DMS 273 treated with DMSO at 0.1 percent for 48 hours (cell line): ENCODE results near the gene ADAM33.

Experiments
- DNase-seq: peaks from one replicate; lab custom pipeline; 2025; lab: John Stamatoyannopoulos, UW

ADAM33 gene

DNA sequence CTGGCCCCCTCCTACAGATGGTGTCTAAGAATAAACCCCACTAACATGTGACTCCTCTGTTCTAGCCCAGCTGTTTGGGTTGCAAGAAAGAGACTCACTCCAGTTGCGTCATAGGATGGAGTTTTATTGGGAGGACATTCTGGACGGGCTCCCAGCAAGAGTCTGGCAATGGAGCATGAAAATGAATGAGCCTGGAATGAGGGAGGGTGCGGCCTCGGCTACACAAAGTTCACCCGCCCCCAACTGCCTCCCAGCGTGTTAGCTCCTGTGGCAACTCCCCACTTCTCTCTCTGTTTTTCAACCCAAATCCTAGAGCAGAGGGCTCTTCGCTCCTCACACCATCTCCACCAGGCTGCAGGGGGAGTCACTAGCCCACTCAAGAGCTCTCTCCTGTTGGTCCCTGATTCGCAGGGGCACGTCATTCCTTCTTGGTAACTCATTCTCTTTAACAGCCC is 5.1 kb upstream of the ADAM33 start:
- no peak for DNase-seq

DNA sequence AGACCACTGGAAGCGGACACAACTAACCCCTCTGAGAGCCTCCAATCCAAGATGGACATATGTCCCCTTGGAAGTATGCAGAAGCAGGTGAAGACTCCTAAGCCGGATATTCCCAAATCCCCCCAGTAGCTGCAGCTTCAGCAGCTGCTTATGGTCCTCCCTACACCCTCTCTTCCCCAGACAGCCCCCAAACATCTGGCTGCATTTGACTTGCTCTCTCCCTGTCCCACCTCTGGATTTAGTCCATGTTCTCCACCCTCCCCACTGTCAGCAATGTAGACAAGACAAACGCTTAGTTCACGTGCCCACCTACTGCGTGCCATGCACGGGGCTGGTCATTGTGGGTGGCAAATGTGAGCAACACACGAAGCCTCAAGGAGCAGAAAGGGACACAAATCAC is 4.6 kb upstream of the ADAM33 start:
- DNase-seq, result no peak

DNA sequence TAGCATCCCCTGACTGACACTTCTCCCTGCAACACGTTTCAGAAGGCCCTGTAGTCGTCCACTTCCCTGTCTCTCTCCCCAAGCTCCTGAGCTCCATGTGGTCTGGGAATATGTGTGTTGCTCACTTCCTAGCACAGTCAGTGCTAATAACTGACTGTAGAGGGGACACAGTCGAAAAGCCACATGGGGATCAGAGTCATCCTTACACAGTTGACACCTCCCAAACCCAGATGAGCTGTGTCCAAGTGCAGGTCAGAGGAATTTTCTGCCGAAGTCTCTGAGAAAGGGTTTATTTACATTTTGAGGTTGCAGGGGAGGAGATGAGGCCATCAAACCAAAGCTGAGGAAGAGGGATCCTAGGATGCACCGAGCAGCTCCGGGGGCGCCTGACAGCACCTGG is 3.5 kb upstream of the ADAM33 start:
- no peak for DNase-seq

DNA sequence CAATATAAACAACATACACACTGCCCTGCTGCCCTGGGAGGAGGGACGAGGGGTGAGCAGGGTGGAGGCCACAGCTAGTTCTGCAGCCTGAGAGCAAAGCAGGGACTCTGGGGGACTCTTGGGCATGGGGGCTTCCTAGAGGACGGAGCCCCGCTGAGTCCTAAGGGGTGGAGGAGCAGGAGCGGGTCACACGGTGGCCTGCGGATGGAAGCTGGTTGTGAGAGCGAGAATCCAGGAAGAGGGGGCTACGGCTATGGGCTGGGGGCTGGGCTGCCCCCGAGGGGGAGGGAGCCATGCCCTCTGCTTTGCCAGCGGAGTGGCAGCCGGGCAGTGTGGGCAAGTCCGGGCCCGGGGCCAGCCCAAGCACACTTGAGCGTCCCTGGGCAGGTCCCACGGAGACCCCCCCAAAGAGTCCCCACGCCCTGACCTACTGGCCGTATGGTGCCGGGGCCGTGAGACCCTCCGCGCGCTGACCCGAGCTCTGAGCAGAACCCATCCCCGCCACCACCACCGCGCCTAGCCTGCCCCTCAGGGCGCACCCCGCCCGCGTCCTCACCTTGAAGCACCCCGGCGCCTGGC is 369 bp downstream of the ADAM33 start:
- no peak for DNase-seq

DNA sequence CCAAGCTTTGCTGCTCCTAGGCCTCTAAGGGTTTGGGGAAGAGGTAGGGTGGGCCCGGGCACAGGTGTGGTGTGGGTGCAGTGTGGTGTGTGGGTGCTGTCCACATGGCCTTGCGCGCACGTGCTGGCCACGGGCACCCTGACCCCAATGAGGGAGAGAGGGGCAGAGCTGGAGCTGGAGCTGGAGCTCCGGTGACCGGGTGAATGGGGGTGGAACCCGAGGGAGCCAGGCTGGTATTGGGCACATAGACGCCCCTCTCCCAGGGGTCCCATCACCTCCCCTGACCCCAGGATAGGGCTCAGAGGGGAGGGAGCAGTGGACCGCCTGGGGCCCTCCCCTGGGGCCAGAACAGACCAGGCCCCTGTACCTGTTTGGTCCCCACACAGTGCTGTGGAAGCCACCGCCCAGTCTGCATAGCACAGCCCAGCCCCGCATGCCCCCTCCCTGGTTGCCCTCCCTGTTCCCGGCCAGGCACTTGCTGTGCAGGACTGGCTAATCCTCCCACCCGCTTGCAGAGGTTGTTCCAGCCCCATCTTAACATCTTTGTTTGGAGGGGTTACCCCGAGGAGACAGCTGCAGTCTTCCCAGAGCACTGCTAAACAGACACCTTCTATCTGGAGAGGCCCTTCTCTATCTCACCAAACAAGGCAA is 984 bp downstream of the ADAM33 start:
- no peak for DNase-seq

DNA sequence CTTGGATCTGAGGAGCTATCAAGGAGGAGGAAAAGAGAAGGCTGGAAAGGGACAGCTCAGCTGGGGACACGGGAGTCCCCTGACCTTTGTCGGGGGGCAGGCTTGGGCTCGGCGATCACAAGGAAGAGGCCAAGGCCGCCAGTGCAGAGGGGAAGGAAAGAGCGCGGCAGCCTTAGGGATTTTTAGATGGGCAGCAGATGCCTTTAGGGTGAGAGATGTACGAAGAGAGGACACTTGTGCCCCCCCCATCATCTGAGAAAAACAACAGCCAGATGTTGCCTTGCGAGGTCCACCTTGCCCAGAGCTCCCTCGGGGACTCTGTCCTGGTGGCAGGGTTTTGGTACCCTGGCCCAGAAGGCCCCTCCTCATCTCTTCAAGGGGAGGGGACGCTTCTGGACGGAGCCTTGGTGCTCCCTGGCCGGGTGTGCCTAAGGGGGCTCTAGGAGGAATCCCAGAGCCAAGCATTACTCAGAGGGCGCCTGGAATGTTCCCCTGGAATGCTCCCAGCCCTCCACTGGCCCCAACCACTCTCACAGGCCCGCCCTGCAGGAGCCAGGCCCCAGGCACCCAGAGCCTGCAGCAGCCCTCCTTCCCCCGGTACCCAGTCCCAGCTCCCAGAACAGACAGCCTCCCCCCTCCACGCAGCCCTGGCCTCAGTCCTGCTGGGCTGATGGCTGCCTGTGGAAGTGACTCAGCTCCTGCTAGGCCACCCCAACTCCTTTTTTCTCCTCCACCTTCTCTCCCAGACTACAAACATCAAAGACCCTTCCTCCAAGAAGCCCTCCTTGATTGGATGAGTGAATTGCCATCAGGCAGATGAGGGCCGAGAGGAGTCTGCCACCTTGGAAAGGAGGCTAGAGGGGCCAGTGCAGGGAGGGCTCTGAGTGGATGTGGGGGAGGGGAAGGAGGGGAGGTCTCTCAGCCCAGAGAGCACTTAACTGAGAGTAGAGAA is 1.8 kb downstream of the ADAM33 start:
- DNase-seq, result no peak

DNA sequence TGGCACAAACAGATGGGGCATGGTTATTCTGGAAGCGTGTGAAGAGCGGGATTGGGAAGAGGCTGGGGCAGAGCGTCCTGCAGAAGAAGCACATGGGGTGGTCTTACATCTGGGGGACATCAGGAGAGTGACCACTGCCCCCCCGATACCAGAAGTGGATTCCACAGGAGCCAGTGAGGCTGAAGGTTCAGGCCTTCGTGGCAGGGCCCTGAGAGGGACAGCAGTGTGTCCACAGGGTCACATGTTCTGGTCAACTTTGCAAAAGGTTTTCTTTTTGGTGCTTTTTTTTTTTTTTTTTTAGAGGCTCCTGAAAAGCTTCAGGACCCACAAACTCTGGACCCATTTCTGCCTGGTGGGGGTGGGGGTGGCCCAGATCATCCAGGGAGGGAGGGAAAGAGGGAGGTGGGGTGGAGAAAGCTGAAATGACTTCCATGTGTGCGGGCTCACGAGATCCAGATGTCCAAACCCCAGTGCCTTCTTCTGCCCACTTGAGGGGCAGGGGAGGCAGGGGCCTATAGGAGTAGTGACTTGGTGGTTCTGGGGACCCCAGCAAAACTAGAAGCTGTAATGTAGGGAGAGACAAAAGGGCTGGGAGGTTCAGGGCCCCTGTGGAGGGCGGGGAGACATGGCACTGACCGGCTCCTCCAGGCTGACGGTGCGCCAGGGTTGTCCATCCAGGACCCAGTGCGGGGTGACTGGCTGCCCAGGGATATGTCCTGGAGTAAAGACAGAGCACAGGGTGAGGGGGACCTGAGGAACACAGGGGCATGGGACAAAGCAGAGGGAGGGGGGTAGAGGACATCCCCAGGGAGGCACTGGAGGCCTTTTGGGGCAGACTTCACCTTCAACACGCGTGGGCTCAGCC is 2.7 kb downstream of the ADAM33 start:
- DNase-seq, result no peak

DNA sequence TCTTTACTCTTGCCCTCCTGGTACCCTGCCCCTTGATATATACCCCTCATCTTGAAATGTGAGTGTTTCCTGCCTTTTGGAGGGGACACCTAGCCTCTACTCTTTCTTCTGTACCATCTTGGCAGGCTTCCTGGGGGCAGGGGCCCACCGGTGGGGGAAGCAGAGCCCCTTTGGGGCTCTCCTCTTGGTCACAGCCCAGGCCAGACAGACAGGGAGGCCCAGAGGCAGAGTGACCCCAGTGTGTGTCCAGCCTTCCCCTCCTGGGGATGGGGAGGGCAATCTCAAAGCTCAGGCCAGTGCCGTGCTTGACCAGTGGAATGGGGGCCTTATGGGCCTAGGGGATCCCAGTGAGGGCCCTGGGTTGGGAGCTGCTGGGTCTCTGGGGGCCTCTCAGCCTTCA is 3.6 kb downstream of the ADAM33 start:
- no peak for DNase-seq

DNA sequence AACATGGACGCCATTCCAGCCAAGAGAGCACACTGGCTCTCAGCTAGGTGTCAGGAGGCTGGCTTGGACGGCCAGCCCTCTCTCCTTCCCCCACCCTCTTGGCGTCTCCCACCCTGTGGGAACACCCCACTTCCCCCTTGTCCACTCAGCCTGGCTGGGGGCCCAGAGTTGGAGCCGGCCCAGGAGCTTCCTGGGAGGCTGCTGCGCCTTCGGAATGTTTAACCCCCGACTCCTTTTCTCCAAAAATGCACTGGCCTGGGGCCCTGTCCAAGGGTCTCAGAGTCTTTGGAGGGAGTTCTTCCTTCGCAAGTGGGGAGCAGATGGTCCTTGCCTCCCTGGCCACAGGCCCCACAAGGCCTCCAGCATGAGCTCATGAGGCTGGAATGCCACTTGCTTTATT is 4.1 kb downstream of the ADAM33 start:
- DNase-seq, result no peak

DNA sequence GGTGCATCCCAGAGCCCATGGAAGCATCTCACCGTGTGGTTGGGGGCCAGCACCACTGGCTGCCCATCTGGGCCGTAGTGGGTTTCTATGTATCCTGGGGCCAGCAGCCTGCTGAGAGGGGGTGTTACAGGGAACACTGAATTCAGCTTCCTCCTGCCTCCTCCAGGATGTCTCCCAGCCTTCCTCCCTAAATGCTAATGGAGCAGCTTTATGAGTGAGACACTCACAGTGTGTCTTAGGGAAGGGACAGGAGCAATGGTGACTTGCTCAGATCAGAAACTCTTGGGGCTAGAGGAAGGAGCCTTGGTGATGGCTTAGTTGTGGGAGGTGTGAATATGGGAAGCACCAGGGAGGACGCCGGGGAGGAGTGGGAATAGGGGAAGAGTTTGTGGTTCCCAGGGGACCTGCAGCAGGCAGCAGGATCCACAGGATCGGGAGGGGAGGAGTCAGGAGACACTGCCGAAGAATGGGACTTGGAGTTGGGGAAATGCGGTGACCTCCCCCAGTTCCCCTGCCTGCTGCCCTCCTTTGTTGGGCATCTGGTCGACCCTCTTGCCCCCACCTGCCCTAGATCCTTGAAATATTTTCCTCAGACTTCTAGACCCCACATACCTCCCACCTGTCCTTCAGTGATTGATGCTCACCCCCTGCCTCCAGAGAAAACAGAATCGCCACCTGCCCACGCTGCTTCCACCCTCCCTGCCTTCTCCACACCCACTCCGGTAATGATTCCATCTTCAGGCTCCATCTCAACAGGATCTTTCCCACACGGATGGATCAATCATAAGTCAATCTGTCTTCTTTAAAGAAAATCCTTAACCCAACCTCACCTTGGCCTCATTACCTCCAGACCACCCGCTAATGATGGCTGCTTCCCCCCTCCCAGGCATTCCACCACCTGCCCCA is 6.6 kb downstream of the ADAM33 start:
- DNase-seq, result no peak

DNA sequence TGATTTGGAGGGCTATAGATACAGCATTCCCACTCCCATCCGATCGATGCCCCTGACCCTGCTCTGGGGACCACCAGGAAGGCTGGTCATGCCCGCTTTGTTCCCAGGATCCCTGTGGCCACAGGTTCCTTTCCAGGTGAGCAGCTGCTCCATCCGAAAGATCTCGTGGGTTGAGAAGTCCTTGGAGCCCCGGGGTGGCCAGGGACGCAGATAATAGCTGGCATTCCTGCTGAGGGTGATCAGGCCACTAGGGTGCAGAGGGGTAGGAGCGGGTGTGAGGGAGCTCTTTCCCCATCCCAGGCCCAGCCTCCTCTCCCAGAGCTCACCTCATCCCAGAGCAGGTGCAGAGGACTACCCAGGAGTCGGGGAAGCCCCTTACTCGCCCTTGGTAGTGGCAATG is 7.4 kb downstream of the ADAM33 start:
- no peak for DNase-seq

DNA sequence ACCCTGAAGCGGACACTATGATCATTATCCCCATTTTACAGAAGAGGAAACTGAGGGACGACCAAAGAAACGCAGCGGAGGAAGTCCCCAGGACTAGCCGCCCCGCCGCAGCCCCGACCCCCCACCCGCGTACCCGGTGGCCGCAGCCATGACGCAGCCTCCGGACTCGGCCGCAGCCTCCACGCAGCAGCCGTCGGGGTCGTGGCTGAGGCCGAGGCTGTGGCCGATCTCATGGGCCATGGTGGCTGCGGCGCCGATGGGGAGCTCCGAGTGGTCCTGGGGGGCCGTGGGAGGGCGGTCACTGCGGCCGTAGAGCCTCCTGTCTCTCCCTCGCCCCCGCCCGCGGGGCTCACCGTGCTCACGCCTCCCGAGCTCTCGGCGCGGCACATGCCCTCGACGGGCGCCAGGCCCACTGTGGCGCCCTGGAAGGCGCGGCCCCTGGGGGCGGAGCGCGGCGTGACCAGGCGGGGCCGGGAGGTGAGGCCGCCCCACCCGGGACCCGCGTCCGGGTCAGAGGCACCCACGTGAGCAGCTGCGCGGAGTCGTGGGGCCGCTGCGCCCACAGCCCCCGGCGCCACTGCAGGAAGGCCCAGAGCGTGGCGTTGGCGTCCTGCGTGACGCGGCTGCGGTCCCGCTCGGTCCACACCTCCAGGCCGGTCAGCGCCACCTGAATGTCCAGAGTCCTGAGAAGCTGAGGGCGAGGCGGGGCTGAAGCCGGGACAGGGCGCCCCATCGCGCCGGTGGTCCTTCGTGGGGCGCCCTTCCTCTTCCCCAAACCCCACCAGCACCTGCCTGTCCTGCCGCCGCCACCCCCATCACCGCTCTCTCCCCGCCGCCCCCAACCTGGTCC is 8.4 kb downstream of the ADAM33 start:
- no peak for DNase-seq

DNA sequence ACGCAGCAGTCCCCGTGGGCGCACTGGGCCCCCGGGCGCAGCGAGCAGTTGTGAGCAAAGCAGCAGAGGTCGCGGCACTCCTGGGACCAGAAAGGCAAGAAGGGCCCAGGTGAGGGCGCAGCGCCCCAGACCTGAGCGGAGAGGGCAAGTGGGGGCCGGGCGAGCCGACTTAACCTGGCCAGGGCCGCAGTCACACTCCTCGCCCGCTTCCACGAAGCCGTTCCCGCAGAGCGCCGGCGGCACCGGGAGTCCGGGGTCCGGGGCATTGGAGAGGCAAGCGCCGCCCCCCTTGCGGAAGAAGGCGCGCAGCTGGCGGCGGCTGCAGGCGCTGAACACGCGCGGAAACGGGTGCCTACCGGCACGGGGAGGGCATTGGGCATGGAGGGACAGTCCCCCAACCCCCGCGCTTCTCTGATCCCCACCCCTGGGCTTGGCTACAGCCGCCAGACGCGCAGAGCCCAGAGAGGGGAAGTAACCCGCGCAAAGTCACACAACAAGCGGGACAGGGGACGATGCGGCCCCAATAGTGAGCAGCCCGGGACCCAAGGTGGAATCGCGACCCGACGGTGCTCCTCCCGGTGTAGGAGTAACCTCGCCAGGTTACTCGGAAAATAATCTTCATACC is 9.2 kb downstream of the ADAM33 start:
- no peak for DNase-seq

DNA sequence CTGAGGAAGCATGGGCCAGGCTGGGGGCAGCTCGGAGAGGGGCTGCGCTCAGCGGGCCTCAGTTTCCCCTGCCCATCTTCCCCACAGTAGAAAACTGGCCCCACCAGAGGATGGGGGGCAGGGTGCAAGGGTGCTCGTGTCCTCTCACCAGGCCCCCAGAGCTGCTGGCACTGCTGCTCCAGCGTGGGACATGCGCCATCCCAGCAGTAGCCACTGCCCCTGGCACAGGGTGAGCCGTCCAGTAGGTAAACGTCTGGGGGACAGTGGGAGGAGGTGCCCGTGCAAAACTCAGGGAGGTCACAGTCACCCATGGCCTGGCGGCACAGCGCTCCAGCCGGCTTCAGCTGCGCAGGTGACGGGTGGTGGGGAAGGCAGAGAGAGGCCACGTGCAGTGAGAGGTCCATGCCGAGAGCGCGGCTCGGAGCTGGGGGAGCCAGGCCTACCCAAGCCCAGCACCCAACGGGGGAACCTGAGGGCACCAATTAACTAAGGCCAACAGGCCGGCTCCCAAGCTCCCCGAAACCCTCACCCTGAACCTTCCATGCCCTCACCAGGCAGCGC is 9.7 kb downstream of the ADAM33 start:
- DNase-seq, result no peak

DNA sequence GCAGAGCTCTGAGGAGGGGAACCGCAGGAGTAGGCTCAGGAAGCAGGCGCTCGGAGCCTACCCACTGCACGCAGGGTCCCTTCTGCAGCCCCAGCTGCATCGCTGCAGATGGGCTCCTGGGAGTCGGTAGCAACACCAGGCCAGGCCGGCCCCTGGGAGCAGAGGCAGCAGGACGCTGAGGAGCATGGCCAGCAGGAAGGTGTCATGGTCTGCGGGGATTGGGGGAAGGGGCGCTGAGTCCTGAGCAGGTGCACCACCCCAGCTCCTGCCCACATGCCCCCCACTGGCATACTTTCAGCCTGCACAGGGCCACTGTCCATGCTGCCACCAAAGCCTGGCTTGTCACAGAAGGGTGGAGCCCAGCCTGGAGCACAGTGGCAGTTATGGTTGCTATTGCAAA is 10.9 kb downstream of the ADAM33 start:
- DNase-seq, result no peak

DNA sequence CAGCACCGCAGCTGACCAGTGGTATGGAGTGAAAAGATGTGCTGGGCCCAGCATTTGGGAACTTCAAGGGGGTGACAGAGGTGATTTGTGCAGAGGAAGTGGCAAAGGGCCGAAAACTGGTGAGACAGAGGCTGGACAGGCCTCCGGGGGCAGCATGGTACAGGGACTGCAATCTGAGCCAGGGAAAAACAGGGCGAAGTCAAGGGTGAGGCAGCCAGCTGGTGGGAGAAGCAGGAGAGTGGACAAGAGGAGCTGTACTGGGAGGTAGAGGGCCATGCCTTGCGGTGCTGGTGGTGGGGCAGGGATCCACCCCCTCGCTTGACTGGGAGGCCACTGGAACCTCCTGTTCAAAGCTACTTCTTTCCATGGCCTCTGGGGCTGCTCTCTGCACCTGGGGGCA is 11.3 kb downstream of the ADAM33 start:
- DNase-seq, result no peak

DNA sequence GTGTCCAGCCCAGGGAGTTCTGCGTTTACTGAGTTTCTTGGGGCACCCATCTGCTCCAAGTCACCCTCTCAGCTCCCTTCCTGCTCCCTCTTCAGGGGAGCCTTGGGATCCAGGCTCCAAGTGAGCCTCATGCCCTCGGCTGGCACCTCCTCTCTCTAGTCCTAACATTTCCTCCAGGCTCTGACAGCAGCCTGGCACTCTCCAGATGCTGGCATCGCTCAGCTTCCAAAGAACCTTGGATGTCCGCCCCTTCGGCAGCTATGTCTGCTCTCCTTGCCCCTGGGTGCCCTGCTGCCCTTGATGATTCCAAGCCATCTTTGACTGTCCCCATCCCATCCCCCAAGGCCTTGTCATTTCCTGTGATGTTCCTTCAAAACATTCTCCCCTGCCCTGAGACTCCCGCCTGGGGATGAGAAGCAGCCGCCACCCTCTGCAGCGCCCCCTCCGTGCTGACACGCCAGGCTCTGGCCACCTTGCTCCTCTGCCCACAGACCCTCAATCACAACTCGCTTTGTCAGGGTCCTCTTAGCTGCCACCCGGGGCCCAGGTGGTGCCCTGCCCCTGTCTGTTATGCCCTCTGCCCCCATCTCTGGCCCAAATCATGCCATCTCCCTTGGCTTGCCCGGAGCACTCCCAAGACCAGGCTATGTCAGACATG is 12.0 kb downstream of the ADAM33 start:
- DNase-seq, result no peak

DNA sequence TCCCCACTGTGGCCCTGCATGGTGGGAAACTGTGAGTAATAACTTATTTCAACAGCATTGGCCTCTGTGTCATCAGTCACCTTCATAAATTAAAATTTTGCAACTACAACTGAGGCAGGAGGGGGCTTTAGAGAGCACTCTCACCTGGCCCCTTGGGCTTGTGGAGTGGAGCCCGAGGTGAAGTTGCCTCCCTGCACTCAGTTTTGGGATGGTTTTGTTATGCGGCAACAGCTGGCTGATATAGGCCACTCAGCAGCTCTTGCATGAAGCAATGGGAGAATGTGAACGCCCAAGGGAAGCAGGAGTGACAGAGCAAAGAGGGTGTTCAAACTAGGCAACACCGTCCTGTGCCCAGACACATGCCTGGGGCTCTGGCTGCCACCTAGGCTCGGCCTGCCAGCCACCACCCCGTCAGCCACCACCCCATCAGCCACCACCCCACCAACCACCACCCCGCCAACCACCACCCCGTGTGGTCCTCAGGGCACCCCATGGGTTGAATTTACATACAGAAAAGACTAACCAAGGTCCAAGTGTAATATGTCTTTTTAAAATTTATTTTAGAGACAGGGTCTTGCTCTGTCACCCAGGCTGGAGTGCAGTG is 14.3 kb downstream of the ADAM33 start:
- no peak for DNase-seq
